Activated T-helper 9 cell treated with anti-CD3 and anti-CD28 coated beads, Interleukin-2, amount 50 U/mL, for 16 hours (primary cell): ENCODE data around the gene TTBK1.
A peak's percentile ranks its signal among the peaks of the same experiment; 100 is the strongest.

Experiments
- DNase-seq: peaks from one replicate; pipeline ENCODE4 v3.0.0-alpha.2; 2020; ENCODE audit warnings: low read depth

Gene TTBK1

GRCh38 chr6:43273707-43274106, 30.4 kb downstream of the TTBK1 start:
- DNase-seq, result no peak

GRCh38 chr6:43274127-43274915, 31.0 kb downstream of the TTBK1 start:
- no peak for DNase-seq

- DNase-seq, result peak; percentile 22
Observed at GRCh38 chr6:43274916-43275597, 31.8 kb downstream of the TTBK1 start.

- DNase-seq, result no peak
Observed at GRCh38 chr6:43275801-43276576, 32.7 kb downstream of the TTBK1 start.

- no peak for DNase-seq
Observed at GRCh38 chr6:43276577-43277305, 33.5 kb downstream of the TTBK1 start.

GRCh38 chr6:43277306-43277642, 34.0 kb downstream of the TTBK1 start:
- DNase-seq, result no peak

GRCh38 chr6:43277643-43278523, 34.6 kb downstream of the TTBK1 start:
- DNase-seq, result no peak

GRCh38 chr6:43278524-43279078, 35.3 kb downstream of the TTBK1 start:
- DNase-seq, result no peak

GRCh38 chr6:43280234-43280633, 37.0 kb downstream of the TTBK1 start:
- no peak for DNase-seq

GRCh38 chr6:43282060-43282459, 38.8 kb downstream of the TTBK1 start:
- no peak for DNase-seq

- no peak for DNase-seq
Observed at GRCh38 chr6:43282636-43283513, 39.6 kb downstream of the TTBK1 start.

- DNase-seq, result no peak
Observed at GRCh38 chr6:43283514-43283901, 40.2 kb downstream of the TTBK1 start.

GRCh38 chr6:43283905-43284304, 40.6 kb downstream of the TTBK1 start:
- DNase-seq, result no peak

GRCh38 chr6:43284991-43285781, 41.9 kb downstream of the TTBK1 start:
- no peak for DNase-seq

GRCh38 chr6:43285832-43286231, 42.6 kb downstream of the TTBK1 start:
- DNase-seq, result no peak

GRCh38 chr6:43286456-43286979, 43.2 kb downstream of the TTBK1 start:
- DNase-seq, result no peak

- no peak for DNase-seq
Observed at GRCh38 chr6:43286980-43287716, 43.9 kb downstream of the TTBK1 start.
